Activated CD4-positive, alpha-beta T cell treated with anti-CD3 and anti-CD28 coated beads for 4 hours (primary cell): ENCODE measurements around the gene XPR1.
"Not testable (repeated sequence)": the region's sequence is repeated elsewhere in the genome, so short reads cannot be mapped to it uniquely, and the experiment has no call there.

Experiments
- DNase-seq, 2 donors: peaks; one replicate each; pipeline ENCODE4 v3.0.0-alpha.2; 2020

The XPR1 gene

GRCh38 chr1:180616439-180616838 is 15.4 kb upstream of the XPR1 start:
- DNase-seq, result no peak

- DNase-seq, result no peak
Observed at GRCh38 chr1:180617774-180618395, 13.9 kb upstream of the XPR1 start.

DNA sequence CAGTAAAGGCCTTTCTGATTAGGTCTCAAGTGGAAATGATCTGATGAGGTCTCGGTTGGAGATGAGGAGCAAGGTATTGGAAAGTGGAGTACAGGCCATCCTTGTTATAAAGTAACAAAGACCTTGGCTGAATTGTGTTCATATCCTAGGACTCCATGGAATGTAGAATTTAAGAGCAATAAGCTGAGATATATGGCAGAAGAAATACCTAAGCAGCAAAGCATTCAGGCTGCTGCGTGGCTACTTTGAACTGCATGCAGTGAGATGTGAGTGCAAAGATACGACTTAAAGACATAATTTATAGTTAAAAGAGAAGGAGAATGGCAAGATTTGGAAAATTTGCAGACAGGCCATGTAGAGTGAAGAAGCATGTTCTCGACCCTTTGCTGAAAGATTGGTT is 11.2 kb upstream of the XPR1 start:
- DNase-seq, result no peak

DNA sequence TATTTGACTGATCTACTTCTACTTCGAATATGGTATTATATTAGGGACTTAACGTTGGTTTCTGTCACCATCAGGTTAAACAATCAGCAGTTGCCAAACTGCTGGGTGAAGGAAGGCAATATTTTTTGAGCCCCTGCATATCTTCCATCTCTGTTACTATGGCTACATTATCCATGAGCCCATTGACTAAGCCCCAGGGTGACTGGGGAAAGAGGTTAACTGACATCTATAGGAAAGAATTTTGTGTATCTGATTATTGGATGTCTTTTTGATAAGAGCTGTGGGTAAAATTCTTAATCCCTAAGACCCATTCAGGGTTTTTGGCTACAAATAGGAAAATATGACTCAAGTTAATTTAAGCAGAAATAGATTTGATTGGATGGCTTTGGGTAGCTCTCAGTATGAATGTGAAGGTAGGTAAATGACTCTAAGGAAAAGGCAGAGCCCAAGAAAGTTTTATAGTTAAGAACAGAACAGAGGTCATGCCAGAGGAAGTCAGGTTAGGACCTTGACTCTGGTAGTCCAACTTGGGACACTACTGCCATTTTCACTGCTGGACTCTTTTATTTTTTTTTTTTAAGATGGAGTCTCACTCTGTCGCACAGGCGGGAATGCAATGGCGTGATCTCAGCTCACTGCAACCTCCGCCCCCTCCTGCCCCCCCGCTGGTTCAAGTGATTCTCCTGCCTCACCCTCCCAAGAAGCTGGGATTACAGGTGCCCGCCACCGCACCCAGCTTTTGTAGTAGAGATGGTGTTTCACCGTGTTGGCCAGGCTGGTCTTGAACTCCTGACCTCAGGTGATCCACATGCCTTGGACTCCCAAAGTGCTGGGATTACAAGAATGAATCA is 8.9 kb upstream of the XPR1 start:
- no peak for DNase-seq

GRCh38 chr1:180623579-180624347 is 8.1 kb upstream of the XPR1 start:
- DNase-seq, result no peak

- no peak for DNase-seq
Observed at GRCh38 chr1:180626711-180627110, 5.1 kb upstream of the XPR1 start.

DNA sequence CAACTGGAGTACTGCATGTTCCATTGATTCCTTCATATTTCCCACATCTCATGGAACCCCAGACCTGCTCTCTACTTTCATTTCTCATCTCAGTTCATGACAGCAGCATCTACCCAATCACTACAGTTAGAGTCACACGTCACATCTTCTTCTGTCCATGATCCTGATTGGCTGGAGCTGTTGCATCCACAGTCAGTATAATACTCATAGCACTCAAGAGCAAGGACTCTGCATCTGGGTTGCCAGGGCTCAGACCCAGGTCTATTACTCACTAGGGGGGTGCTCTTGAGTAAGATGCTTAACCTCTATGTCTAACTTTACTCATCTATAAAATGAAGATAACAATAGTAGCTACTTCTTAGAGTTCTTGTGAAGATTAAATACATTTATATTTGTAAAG is 4.4 kb upstream of the XPR1 start:
- no peak for DNase-seq

- DNase-seq, result no peak
Observed at GRCh38 chr1:180628646-180629045, 3.2 kb upstream of the XPR1 start.

GRCh38 chr1:180630408-180631193 is 1.2 kb upstream of the XPR1 start:
- DNase-seq, result no peak

GRCh38 chr1:180631194-180631765 is 542 bp upstream of the XPR1 start:
- no peak for DNase-seq

DNA sequence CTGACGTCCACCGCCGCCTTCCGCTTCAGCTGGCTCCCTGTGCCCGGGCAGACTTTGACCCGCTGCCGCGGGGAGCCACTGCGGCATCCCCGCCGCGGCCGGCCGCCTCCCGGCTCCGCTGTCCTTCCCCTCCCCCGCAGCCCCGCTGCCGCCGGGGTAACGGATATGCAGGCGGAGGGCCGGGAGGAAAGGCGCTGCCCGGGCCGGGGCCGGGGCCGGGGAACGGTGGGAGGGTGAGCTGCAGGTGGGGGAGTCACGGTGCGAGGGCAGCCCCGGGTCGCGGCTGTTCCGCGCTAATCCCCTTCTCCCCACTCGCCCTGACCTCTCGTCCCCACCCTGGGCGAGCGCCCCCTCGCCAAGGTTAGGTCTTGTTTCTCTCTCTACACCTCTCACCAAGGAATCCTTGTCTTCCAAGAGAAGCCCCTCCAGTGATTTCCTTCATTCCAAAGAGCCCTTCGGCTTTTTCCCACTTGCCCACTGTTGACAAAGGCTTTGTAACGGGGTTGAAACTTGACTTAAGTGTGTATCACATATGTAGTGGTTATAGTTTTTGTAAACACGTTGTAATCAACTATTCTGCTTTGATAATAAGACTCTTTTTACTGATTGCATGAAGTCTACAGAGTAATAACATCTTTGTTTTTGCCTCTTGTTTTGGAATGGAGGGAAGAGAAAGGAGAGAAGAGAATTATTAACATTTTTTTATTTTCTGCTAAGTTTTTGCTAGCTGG is 669 bp downstream of the XPR1 start:
- peak; percentile 49 to 57 for DNase-seq

- DNase-seq, result no peak
Observed at GRCh38 chr1:180633057-180634056, 1.5 kb downstream of the XPR1 start.

GRCh38 chr1:180636138-180636537 is 4.3 kb downstream of the XPR1 start:
- no peak for DNase-seq

DNA sequence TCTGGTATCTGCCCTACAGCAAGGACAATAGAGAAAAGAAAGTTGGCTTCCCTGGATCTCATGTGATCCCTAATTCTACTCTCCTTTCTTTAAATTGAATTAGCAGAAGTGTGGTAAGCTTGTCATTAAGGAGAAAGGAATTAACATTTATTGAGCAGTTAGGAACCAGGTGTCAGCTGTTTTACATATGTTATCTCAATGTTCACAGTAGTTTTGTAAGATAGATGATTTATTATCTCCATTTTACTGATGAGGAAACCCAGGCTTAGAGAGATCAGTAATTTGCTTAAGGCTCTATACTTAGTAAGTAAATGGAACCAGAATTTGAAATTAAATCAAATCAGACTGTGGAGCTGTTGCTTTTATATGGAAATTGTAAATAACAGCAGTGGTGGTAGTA is 8.0 kb downstream of the XPR1 start:
- no peak for DNase-seq

DNA sequence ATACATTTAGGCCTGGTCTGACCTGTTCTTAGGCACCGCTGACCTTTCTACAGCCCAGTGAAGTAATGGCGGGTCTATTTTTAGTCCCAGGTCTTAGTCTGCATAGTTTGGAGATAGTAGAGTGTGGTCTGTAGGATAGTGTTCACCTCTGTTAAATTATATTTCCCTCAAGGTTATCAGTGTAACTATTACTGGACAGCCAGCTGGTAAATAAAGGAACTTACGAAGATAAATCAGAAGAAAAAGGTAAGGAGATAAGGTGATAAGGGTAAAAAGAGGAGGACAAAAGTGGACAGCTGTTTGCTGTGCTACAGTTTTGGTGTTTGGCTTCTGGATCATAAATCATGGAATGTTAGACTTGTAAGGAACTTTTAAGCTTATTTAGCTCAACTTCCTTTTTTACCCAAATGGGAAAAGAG is 8.7 kb downstream of the XPR1 start:
- no peak for DNase-seq

GRCh38 chr1:180641662-180642061 is 9.8 kb downstream of the XPR1 start:
- DNase-seq, result no peak

DNA sequence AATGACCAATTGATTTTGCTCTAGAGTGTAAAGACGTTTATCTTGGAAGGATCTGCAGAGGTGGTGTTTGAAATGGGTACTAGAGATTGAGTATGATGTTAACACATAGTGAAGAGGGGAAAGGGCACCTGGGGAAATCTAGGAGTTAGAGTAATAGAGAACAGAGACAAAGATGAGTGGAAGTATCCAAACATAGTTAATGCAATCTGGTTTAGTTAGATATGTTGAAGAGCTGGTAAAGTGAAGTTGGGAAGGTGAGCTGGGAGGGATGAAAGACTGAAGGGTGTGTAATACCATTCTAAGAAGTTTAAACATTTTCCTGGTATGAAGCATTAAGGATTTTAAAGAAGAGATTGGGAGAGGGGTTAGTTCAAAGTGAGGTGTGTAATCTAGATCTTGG is 11.0 kb downstream of the XPR1 start:
- no peak for DNase-seq

GRCh38 chr1:180643693-180644092 is 11.9 kb downstream of the XPR1 start:
- no peak for DNase-seq

GRCh38 chr1:180644526-180645192 is 12.8 kb downstream of the XPR1 start:
- DNase-seq, result no peak

GRCh38 chr1:180645261-180645660 is 13.4 kb downstream of the XPR1 start:
- not testable (repeated sequence) for DNase-seq
